SKM-1 treated with dmso at 0.1 percent for 144 hours (cell line): ENCODE measurements around the gene MRGPRE.

Experiments used
- DNase-seq: peaks from one replicate; lab custom pipeline; 2025; ENCODE audit not compliant: unreplicated experiment; lab: John Stamatoyannopoulos, UW

Gene MRGPRE

GRCh38 chr11:3214420-3214699, 17.9 kb downstream of the MRGPRE start:
- no peak for DNase-seq

- no peak for DNase-seq
These were observed 18.4 kb downstream of the MRGPRE start for GRCh38 chr11:3213659-3214419.

GRCh38 chr11:3208272-3208671, 23.9 kb downstream of the MRGPRE start:
- DNase-seq: no peak

- no peak for DNase-seq
These were observed 24.6 kb downstream of the MRGPRE start for GRCh38 chr11:3207526-3208189.

GRCh38 chr11:3206922-3207204, 25.4 kb downstream of the MRGPRE start:
- no peak for DNase-seq

- no peak for DNase-seq
These were observed 25.9 kb downstream of the MRGPRE start for GRCh38 chr11:3206156-3206921.

GRCh38 chr11:3205261-3206155, 26.7 kb downstream of the MRGPRE start:
- no peak for DNase-seq

GRCh38 chr11:3204141-3205015, 27.8 kb downstream of the MRGPRE start:
- no peak for DNase-seq

GRCh38 chr11:3203221-3204043, 28.8 kb downstream of the MRGPRE start:
- DNase-seq: no peak

GRCh38 chr11:3202759-3203158, 29.5 kb downstream of the MRGPRE start:
- DNase-seq: no peak

- no peak for DNase-seq
These were observed 29.9 kb downstream of the MRGPRE start for GRCh38 chr11:3202305-3202704.

- DNase-seq: no peak
These were observed 30.5 kb downstream of the MRGPRE start for GRCh38 chr11:3201677-3202181.

GRCh38 chr11:3201112-3201581, 31.1 kb downstream of the MRGPRE start:
- DNase-seq: no peak

GRCh38 chr11:3200388-3201111, 31.7 kb downstream of the MRGPRE start:
- no peak for DNase-seq

GRCh38 chr11:3199537-3200295, 32.5 kb downstream of the MRGPRE start:
- DNase-seq: no peak

GRCh38 chr11:3198815-3199214, 33.4 kb downstream of the MRGPRE start:
- DNase-seq: no peak

GRCh38 chr11:3197878-3198528, 34.2 kb downstream of the MRGPRE start:
- DNase-seq: no peak
